Prostate gland (tissue), 2 donors: ENCODE results near the gene MYO9B. TPM values are rescaled to one million over a fixed set of nuclear protein-coding genes. Genes with fewer than 3 reads are reported as not detected.

Experiments used
- DNase-seq: peaks from one replicate; pipeline ENCODE4 v3.0.0-alpha.2; 2019; ENCODE audit warnings: low spot score
- H3K27ac ChIP-seq, 2 donors: fragments of 200-600 bp; sonication (generic); 2 replicates each; pipeline ENCODE4 v1.5.1; 2017 to 2019
- H3K27me3 ChIP-seq: fragments of 200-600 bp; sonication (generic); replicated peaks from 2 replicates; pipeline ENCODE4 v1.5.1; 2019; ENCODE audit not compliant: insufficient read depth
- H3K36me3 ChIP-seq, 2 donors: fragments of 200-600 bp; sonication (generic); 1 replicate in 1 of 2; 2 replicates in 1 of 2; pipeline versions ENCODE4 v1.5.1 to v1.8.1; 2017 to 2019
- H3K4me1 ChIP-seq: fragments of 200-600 bp; sonication (generic); replicated peaks from 2 replicates; pipeline ENCODE4 v1.5.1; 2019
- H3K4me3 ChIP-seq, 2 donors: fragments of 200-600 bp; sonication (generic); 2 replicates each; pipeline ENCODE4 v1.5.1; 2017 to 2019
- H3K9me3 ChIP-seq: fragments of 200-600 bp; sonication (generic); 2 replicates; pipeline ENCODE4 v1.5.1; 2017
- POLR2A ChIP-seq: fragments of 450-650 bp; IDR thresholded peaks from one replicate; pipeline ENCODE4 v1.6.1; 2016; ENCODE audit warnings: antibody characterized with exemption, mild to moderate bottlenecking
- POLR2AphosphoS5 ChIP-seq: sonication (generic); formaldehyde crosslinking; IDR thresholded peaks from one replicate; pipeline ENCODE4 v1.6.1; 2017; ENCODE audit warnings: antibody characterized with exemption
- WGBS: methylation state at CpG from one replicate; pipeline ENCODE4 v1.1.5; 2018; 5-methylcytosine and 5-hydroxymethylcytosine counted together
- intact Hi-C: fragments of 100-400 bp; cut with DNase I; formaldehyde crosslinking; loops from one replicate; pipeline ENCODE4 v1.14.2; 2022
- total RNA-seq, 2 donors: library from RNA; depleted of rRNA; stranded (reverse); fragments of >200 nt; gene quantifications; one replicate each; pipeline ENCODE4 v1.1.0, GENCODE V29; 2016
- TF ChIP-seq, protein P1 (sequence below), 4 experiments: fragments of 200-600 bp in 2 of 4; fragments of 450-650 bp in 2 of 4; sonication (generic) in 2 of 4; IDR thresholded peaks; 1 replicate in 3 of 4; 2 replicates in 1 of 4; pipeline ENCODE4 v1.5.1; 2016 to 2019; ENCODE audit warnings: antibody characterized with exemption in 4 of 4, mild to moderate bottlenecking in 2 of 4, moderate library complexity in 2 of 4

MYO9B gene
- total RNA-seq, 2 donors from 2014 or later: 50.9 to 208 TPM

DNA sequence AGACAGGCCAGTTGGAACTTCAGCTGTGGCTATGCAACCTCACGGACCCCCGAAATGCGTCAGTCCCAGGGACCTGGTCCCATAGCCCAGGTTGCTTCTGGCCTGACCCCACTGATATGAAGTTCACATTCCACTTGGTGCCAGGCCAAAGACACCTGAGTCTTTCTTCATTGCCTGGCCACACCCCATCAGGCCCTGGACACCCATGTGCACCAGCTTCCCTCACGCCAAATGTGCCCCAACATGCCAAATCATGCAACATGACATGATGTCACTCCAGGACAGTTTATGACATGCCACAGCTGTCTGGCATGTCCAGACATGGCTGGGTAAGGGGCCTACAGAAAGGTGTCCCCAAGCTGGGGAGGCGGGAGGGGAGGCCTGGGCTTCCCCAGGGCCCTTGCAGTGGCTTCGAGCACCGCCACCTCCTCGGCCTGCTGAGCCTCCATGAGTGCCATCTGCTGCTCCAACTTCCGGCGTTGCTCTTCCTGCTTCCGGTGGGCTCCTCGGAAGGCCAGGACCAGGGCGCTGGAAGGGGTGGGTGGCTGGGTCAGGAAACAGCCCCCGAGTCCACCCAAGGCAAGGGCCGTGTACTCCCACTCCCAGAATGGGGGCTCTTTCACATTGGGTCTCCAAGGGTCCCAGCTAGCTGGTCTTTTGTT lies 174.4 kb downstream of the MYO9B start:
- TF ChIP-seq POLR2A (no peak), POLR2AphosphoS5 (no peak)
- TF ChIP-seq, protein P1, sequence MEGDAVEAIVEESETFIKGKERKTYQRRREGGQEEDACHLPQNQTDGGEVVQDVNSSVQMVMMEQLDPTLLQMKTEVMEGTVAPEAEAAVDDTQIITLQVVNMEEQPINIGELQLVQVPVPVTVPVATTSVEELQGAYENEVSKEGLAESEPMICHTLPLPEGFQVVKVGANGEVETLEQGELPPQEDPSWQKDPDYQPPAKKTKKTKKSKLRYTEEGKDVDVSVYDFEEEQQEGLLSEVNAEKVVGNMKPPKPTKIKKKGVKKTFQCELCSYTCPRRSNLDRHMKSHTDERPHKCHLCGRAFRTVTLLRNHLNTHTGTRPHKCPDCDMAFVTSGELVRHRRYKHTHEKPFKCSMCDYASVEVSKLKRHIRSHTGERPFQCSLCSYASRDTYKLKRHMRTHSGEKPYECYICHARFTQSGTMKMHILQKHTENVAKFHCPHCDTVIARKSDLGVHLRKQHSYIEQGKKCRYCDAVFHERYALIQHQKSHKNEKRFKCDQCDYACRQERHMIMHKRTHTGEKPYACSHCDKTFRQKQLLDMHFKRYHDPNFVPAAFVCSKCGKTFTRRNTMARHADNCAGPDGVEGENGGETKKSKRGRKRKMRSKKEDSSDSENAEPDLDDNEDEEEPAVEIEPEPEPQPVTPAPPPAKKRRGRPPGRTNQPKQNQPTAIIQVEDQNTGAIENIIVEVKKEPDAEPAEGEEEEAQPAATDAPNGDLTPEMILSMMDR (IDR thresholded peaks at IDR 0.05): no peak
- WGBS: 77% methylated on average over 14 of the region's 15 CpGs
- DNase-seq: no peak
- Histone ChIP-seq H3K9me3 (no peaks in the 10 kb centered on the region), H3K27ac (no peak overlapping the region), H3K36me3 (no peaks in the 10 kb centered on the region), H3K27me3 (no peaks in the 10 kb centered on the region), H3K4me1 (no peaks in the 10 kb centered on the region), H3K4me3 (no peak overlapping the region)
- intact Hi-C loops: no loop called here

DNA sequence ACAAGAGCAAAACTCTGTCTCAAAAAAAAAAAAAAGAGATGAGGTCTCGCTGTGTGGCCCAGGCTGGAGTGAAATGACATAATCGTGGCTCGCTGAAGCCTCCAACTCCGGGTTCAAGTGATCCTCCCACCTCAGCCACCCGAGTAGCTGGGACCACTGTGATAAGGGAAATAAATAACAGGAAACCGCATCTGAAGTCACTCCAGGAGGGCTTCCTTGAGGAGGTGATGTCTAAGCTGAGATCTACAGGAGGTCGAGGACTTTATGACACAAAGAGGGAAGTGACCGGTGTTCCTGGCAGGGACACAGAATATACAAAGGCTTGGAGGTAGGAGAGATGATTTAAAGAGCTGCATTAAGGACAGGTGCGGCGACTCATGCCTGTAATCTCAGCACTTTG lies 179.1 kb downstream of the MYO9B start:
- intact Hi-C loops: no loop called here
- no peaks in the 10 kb centered on the region for H3K36me3 ChIP-seq
- WGBS: 85% methylated on average over 10 of the region's 10 CpGs
- no peak for DNase-seq
- no peak overlapping the region for H3K27ac ChIP-seq
- no peaks in the 10 kb centered on the region for H3K27me3 ChIP-seq
- no peaks in the 10 kb centered on the region for H3K9me3 ChIP-seq
- TF ChIP-seq, protein P1 (IDR thresholded peaks at IDR 0.05): no peak
- no peak overlapping the region for H3K4me3 ChIP-seq
- no peaks in the 10 kb centered on the region for H3K4me1 ChIP-seq

DNA sequence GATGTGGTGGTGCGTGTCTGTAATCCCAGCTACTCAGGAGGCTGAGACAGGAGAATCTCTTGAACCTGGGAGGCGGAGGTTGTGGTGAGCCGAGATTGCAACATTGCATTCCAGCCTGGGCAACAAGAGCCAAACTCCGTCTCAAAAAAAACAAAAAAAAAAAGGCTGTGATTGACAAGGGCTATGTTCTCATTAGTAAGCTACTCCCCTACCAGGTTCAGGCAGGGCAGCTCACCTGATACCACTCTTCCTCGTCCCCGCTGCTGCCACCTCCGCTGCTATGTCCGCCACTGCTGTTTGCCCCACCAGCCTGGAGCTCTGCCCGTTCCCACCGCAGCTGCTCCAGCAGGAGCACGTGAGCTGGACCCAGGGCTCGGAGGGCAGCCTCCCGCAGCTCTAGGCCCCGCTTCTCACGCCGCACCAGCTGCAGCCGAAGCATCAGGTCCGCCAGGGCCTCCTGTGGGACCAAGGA lies 179.6 kb downstream of the MYO9B start:
- intact Hi-C loops: no loop called here
- H3K9me3 ChIP-seq: no peaks in the 10 kb centered on the region
- no peaks in the 10 kb centered on the region for H3K27me3 ChIP-seq
- no peaks in the 10 kb centered on the region for H3K36me3 ChIP-seq
- DNase-seq: no peak
- no peak overlapping the region for H3K27ac ChIP-seq
- TF ChIP-seq, protein P1 (IDR thresholded peaks at IDR 0.05): no peak
- TF ChIP-seq POLR2AphosphoS5 (no peak), POLR2A (no peak)
- WGBS: 72% methylated on average over 18 of the region's 18 CpGs
- no peak overlapping the region for H3K4me3 ChIP-seq
- no peaks in the 10 kb centered on the region for H3K4me1 ChIP-seq

DNA sequence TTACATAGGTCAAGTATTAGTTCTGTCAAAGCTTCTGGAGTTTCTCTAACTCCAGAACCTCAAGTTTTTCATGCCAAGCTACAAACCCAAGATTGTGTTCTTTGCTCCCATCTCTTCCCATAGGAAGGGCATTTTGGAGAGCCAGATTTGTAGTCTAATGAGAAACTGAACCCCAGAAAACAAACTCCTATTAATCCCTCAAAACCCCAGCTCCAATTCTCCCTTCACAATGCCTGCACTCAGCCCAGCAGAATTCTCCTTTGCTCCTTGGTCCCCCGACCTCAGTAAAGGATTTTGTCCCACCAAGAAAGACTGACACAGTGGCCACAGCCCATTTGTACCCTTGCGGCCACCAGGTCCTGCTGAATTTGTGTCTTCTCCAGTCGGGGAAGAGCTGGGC lies 180.6 kb downstream of the MYO9B start:
- intact Hi-C loops: no loop called here
- WGBS: 85% methylated on average over 3 of the region's 3 CpGs
- TF ChIP-seq POLR2AphosphoS5 (no peak), POLR2A (no peak)
- TF ChIP-seq, protein P1 (IDR thresholded peaks at IDR 0.05): no peak
- no peak for DNase-seq
- Histone ChIP-seq H3K9me3 (no peaks in the 10 kb centered on the region), H3K36me3 (no peaks in the 10 kb centered on the region), H3K4me1 (no peaks in the 10 kb centered on the region), H3K27me3 (no peaks in the 10 kb centered on the region), H3K27ac (no peak overlapping the region), H3K4me3 (no peak overlapping the region)

DNA sequence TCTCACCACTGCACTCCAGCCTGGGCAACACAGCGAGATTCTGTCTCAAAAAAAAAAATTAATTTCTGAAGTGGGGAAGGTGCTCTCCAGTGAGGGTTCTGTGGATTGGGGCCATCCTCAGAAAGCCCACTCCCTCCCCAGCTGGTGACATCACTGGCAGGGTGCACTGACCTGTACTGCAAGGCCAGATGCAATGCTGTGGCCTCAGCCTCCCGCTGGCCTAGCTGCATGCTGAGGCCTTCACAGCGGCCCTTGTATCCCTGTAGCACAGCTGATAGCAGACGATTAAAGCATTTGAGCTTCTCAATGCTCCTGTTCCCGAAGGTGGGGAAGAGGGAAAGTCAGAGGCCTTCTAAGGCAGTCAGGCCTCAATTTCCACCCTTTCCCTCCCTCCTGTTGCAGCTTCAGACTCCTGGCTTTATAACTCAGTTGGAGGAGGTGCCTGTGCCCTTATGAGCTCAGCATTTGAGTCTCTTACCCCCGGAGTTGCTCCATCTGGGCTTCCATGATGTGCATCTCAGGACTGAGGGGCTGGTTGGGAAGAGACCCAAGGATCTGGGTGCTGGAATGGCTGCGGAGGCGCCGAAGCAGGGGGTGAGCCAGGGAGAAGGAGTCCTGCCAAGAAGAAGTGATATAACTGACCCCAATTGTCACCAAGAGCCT lies 183.7 kb downstream of the MYO9B start:
- intact Hi-C loops: no loop called here

More for the DNA sequence above, 183.7 kb downstream of the MYO9B start:
- H3K27me3 ChIP-seq: no peaks in the 10 kb centered on the region
- H3K9me3 ChIP-seq: no peaks in the 10 kb centered on the region
- H3K27ac ChIP-seq: no peak overlapping the region
- WGBS: 94% methylated on average over 8 of the region's 9 CpGs
- no peaks in the 10 kb centered on the region for H3K36me3 ChIP-seq
- no peak for DNase-seq
- no peak overlapping the region for H3K4me3 ChIP-seq
- H3K4me1 ChIP-seq: no peaks in the 10 kb centered on the region
- TF ChIP-seq, protein P1 (IDR thresholded peaks at IDR 0.05): no peak
- no peak for TF ChIP-seq POLR2AphosphoS5
- TF ChIP-seq POLR2A: no peak
